ENCODE data around the gene RFX3.

- TF ChIP-seq CTCF (conservative IDR thresholded peaks at IDR 0.05 in 1 of 2, IDR thresholded peaks at IDR 0.05 in 1 of 2; ENCODE audit: low read depth in 1 of 2, low read length in 2 of 2) (no peak), EZH2 (IDR thresholded peaks at IDR 0.05; ENCODE audit: low read length, missing control alignments) (no peak)
Observed at GRCh38 chr9:3243683-3244082, 282.1 kb downstream of the RFX3 start.
